Stimulated activated CD4-positive, alpha-beta T cell treated with anti-CD3 and anti-CD28 coated beads, Interleukin-4, amount 100 ng/mL, for 4 hours (primary cell): ENCODE measurements around the gene CTSE.
"Not testable (repeated sequence)": the region's sequence is repeated elsewhere in the genome, so short reads cannot be mapped to it uniquely, and the experiment has no call there.

ENCODE experiments used
- DNase-seq, 2 experiments: peaks; one replicate each; pipeline ENCODE4 v3.0.0-alpha.2; 2020

The CTSE gene

GRCh38 chr1:206023695-206024094 is at the start of gene CTSE:
TSS of gene CTSE (minus strand) at chr1:206023895. CDS start at chr1:206023791, 104 bp downstream.
- no peak for DNase-seq

- DNase-seq = no peak
Observed at GRCh38 chr1:206070627-206071304, 47.1 kb upstream of the CTSE start.

DNA sequence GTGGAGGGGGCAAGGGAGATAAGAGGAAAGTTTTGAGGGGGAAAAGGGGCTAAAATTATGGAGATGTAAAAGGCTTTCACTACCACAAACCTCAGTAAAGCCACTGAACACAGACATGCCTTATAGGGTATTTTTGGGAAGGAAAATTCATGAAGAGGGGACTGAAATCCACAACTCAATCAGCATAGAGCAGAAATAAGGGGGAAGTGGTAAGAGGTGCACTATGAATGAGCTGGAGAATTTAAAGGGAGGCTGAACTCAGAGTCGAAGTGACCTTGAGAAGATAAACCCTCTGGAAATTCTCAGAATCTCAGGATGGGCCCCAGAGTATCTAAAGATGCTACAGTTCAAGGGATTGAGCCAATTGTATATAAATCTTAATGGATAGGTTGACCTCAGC is 44.6 kb upstream of the CTSE start:
- DNase-seq = no peak

DNA sequence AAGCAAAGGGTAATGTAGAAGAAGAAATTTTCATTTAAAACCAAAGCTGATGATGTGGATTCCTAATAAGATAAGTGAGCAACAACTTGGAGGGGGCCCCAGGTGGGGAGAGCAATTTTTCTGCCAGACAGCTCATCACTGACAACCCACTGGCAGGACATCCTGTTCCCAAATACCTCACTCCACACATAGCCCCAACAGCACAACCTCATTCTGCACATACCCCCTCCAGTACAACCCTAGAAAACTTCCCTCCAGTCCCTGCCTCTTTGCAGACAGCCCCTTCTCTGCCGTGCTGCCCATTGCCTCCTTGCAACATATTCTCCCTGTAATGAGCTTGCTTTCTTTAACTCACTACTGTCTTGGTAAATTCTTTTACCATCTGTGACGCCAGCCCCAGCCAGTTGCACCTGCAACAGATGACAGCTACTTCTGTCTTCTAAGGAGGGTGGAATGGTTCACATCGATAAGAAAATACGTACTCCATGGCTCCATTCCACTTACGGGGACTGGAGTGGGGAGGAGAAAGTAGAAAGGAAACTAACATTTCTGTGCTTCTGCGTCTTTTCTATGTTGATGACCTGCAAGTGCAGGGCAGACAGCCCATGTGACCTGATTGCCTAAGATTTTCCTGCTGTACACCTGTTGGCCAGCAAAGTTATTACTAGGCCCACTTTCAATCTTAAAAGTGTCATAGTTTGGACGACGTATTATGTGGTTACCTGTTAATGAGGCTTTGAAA is 44.0 kb upstream of the CTSE start:
- no peak for DNase-seq

DNA sequence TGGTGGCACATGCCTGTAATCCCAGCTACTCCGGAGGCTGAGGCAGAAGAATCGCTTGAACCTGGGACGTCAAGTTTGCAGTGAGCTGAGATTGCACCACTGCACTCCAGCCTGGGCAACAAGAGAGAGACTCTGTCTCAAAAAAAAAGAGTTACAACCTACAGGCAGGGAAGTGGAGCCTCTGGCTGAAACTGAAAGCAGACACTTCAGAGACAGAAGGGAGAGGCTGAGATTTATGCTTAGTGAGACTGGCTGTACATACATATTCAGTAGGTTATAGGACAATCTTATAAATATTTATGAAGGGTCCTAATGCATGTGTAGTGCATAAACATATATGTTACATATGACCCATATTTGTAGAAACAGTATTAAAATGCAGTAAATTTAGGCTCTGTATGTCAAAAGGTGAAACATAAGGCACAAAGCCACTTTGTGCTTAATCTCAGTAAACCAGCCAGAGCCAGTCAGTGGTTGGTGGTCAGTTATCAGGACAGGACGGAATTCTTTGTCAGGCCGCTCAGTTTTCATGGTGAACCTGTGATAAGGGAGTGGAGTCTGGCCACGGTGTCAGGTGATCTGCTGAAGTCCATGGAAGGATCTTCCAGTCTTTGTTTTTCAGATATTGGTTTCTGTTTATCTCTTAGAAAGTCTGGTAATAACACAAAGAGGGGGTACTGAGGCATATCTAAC is 42.9 kb upstream of the CTSE start:
- no peak for DNase-seq

GRCh38 chr1:206065547-206066145 is 42.0 kb upstream of the CTSE start:
- no peak for DNase-seq

- not testable (repeated sequence) for DNase-seq
Observed at GRCh38 chr1:206064501-206064900, 40.8 kb upstream of the CTSE start.

GRCh38 chr1:206064001-206064400 is 40.3 kb upstream of the CTSE start:
- DNase-seq = not testable (repeated sequence)

DNA sequence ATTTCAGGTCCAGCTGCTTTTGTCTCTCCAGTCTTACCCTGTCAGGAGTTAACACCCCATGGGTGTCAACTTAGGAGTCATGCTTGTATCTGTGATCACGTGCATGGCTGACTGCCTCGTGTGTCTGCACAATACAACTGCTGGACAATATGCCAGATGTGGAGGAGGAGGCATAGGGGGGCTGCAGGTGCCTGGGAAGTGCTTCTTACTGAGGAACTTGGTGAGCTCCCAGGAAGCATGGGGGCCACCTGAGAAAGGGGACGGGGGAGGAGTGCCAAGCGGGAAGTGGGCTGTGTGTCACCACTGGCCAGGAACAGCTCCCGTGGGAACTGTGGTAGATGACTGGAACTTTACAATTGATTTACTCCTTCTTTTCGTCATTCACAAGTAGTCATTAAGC is 38.8 kb upstream of the CTSE start:
- DNase-seq = no peak

GRCh38 chr1:206060844-206061243 is 37.1 kb upstream of the CTSE start:
- no peak for DNase-seq

DNA sequence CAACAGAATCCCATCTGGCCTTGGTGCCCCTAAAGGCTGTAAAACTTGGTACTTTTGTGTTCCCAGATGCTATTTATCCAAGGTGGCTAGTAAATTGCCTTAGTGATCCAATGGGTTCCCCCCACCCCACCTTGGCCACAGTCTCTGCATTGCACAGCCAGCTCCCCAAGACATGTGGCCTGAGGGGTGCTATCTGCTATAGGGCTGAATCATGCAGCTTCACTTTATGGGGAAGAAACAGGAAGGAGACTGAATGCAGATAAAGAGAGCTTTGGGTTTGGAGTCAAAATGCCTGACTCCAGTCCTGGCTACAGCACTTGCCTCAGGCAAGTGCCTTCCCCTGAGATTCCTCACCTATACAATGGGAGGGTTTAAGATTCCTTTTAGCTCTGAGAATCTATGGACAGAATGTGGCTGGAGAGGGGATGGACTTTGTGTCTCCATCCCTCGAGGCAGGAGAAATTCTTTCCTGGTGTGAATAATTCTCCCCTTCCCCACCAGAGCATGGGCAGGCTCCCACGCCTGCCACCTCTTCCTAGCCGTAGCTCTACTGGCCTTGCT is 35.7 kb upstream of the CTSE start:
- no peak for DNase-seq

GRCh38 chr1:206058927-206059292 is 35.2 kb upstream of the CTSE start:
- no peak for DNase-seq

GRCh38 chr1:206058289-206058926 is 34.7 kb upstream of the CTSE start:
- DNase-seq = not testable (repeated sequence)

DNA sequence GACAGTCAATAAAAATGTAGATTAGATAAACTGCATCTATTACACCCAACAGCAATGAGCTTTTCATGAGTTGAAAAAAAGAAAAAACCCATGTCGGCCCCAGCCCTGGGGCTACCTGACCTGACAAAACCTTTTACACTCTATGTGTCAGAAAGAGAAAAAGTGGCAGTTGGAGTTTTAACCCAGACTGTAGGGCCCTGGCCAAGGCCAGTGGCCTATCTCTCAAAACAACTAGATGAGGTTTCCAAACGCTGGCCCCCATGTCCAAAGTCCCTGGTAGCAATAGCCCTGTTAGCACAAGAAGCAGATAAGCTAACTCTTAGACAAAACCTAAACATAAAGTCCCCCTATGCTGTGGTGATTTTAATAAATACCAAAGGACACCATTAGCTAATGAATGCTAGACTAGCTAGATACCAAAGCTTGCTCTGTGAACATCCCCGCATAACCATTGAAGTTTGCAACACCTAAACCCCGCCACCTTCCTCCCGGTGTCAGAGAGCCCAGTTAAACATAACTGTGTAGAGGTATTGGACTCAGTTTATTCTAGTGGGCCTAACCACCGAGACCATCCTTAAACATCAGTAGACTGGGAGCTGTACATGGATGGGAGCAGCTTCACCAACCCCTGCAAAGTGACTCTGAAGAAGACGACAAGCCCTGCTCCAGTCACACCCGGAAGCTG is 32.1 kb upstream of the CTSE start:
- not testable (repeated sequence) for DNase-seq

GRCh38 chr1:206055069-206055625 is 31.5 kb upstream of the CTSE start:
- DNase-seq = not testable (repeated sequence)

- DNase-seq = not testable (repeated sequence)
Observed at GRCh38 chr1:206053616-206054015, 29.9 kb upstream of the CTSE start.

GRCh38 chr1:206052919-206053610 is 29.4 kb upstream of the CTSE start, which contains the start of gene RHEX:
TSS of gene RHEX (plus strand) at chr1:206053173. CDS start at chr1:206097829, 44,656 bp downstream.
- not testable (repeated sequence) for DNase-seq

DNA sequence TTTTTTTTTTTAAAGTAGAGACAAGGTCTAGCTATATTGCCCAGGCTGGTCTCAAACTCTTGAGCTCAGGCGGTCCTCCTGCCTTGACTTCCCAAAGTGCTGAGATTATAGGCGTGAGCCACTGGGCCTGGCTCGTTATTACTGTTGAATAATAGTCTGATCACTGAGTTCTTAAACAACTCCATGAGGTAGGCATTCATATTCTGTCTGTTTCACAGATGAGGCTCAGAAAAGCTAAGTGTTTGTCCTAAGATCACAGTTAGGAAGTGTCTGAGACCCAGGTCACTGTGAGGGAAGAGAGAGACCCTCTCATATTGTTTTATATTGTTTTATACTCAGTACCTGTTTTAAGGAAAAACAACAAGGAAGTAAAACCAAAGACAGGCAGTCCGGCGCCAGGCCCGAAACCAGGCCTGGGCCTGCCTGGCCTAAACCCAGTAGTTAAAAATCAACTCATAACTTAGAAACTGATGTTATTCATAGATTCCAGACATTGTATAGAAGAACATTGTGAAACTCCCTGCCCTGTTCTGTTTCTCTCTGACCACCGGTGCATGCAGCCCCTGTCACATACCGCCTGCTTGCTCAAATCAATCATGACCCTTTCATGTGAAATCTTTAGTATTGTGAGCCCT is 28.7 kb upstream of the CTSE start:
- not testable (repeated sequence) for DNase-seq

DNA sequence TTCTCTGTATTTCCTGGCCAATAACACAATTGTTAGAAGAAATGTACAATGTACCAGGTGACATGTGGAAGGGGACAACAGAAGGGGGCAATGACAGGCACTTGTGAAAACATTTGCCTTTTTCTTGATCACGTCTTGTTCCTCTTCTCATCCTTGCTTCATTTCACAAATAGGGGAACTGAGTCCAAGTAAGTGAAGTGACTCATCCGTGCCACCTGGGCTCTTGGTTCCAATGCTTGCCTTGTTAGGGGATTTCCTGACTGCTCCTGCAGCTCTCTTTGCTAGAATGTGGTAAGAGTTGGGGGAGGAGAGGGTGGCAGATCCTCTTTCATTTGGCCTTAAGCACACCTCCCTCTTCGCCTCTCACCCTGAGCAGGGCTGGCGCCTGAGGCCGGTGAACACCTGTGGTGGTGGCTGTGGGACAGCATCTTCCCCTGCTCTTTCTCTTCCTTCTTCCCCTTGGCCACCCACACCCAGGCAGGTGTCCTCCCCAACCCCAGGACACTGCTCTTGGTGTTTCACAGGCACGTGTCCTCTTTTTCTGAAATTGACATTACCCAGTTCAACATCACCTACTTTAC is 27.1 kb upstream of the CTSE start:
- peak; percentile 30 to 70 for DNase-seq
